Brain microvascular endothelial cell (primary cell): ENCODE measurements around the gene COMMD8.

Experiments used
- DNase-seq: peaks from one replicate; pipeline ENCODE4 v3.0.0-alpha.2; 2020
- H3K27ac ChIP-seq: fragments of 250-450 bp; sonication (Bioruptor Pico); 2 replicates; pipeline ENCODE4 v1.5.1; 2020; ENCODE audit warnings: mild to moderate bottlenecking, moderate library complexity
- H3K27me3 ChIP-seq: fragments of 250-450 bp; sonication (Bioruptor Pico); replicated peaks from 2 replicates; pipeline ENCODE4 v1.5.1; 2020; ENCODE audit warnings: mild to moderate bottlenecking
- H3K36me3 ChIP-seq: fragments of 250-450 bp; sonication (Bioruptor Pico); replicated peaks from 2 replicates; pipeline ENCODE4 v1.5.1; 2020; ENCODE audit warnings: mild to moderate bottlenecking
- H3K4me3 ChIP-seq: 2 replicates; pipeline ENCODE4 v1.5.1; 2011; ENCODE audit warnings: low read depth, mild to moderate bottlenecking, control low read depth, low read length, moderate library complexity
- CTCF ChIP-seq: IDR thresholded peaks from 2 replicates; pipeline ENCODE4 v1.5.1; 2011; ENCODE audit warnings: low read depth, mild to moderate bottlenecking, moderate library complexity, low read length, control low read depth, inconsistent platforms; ENCODE audit errors: missing control alignments
- in situ Hi-C: cut with HindIII; loops from 2 replicates; pipeline ENCODE4 v1.10.0; 2017; ENCODE audit warnings: low sequenced_read_pairs, low pct_ligation_motif_present

Gene COMMD8

GRCh38 chr4:47463235-47463956 is at the start of gene COMMD8:
Gene COMMD8, minus strand, starts transcription at chr4:47463702. Its CDS starts 51 bp downstream, at chr4:47463651.
- peak; percentile 49 for TF ChIP-seq CTCF

GRCh38 chr4:47510506-47511143 is 47.1 kb upstream of the COMMD8 start:
- DNase-seq = no peak
- Histone ChIP-seq H3K27me3 (no peaks in the 10 kb centered on the region), H3K36me3 (peaks cover 13% of the 10 kb centered on the region), H3K4me3 (no peak overlapping the region), H3K27ac (peak overlapping the region; percentile 13)
- TF ChIP-seq CTCF = peak; percentile 11
- in situ Hi-C loops = no loop called here

More at GRCh38 chr4:47463235-47463956, at the start of gene COMMD8:
- H3K27me3 ChIP-seq = no peaks in the 10 kb centered on the region
- peak; percentile 98 for DNase-seq
- peak within 1 kb of the TSS; percentile 83 for H3K4me3 ChIP-seq
- no peaks in the 10 kb centered on the region for H3K36me3 ChIP-seq
- peak within 1 kb of the TSS; percentile 81 for H3K27ac ChIP-seq
- in situ Hi-C loops = no loop called here

DNA sequence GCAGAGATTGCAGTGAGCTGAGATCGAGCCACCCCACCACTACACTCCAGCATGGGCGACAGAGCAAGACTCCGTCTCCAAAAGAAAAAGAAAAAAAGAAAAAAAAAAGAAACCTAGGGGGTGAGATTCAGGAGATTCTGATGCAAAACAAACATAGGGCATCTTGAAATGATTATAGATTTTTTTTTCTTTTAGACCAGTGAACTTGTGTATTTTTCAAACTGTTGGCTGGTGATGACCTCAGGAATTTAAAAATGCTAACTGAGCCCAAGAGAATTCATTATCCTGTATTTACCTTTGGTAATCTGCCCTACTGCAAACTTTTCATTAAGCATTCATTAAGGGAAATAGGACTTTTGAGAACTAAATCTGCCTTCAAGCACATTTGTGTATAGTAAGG is 42.2 kb upstream of the COMMD8 start:
- H3K4me3 ChIP-seq = no peak overlapping the region
- TF ChIP-seq CTCF = no peak
- no peaks in the 10 kb centered on the region for H3K36me3 ChIP-seq
- in situ Hi-C loops = no loop called here
- DNase-seq = no peak
- H3K27ac ChIP-seq = no peak overlapping the region
- no peaks in the 10 kb centered on the region for H3K27me3 ChIP-seq

GRCh38 chr4:47505147-47505546 is 41.6 kb upstream of the COMMD8 start:
- TF ChIP-seq CTCF = no peak
- no peaks in the 10 kb centered on the region for H3K27me3 ChIP-seq
- in situ Hi-C loops = no loop called here
- no peak overlapping the region for H3K27ac ChIP-seq
- DNase-seq = no peak
- no peaks in the 10 kb centered on the region for H3K36me3 ChIP-seq
- H3K4me3 ChIP-seq = no peak overlapping the region

DNA sequence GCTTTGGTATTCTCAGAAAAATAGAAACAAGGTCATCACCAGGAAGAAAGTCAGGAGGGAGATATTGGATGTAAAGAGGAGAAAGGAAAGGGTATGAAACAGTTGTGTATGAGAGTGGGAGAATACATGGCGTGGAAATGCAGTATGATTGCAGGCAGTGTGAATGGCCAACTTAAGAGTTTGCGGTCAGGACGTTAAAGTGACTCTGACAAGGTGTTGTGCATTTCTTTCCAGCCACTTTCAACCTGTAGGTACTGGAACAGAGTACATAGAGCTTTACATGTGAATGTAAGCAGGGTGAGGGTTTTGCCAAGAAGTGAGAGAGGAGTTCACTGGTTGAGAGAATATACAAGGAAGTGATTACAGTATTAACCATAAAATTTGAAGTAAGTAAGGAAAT is 37.3 kb upstream of the COMMD8 start:
- in situ Hi-C loops = no loop called here
- TF ChIP-seq CTCF = no peak
- H3K27me3 ChIP-seq = no peaks in the 10 kb centered on the region
- no peak for DNase-seq
- no peak overlapping the region for H3K27ac ChIP-seq
- no peak overlapping the region for H3K4me3 ChIP-seq
- no peaks in the 10 kb centered on the region for H3K36me3 ChIP-seq
